SK-N-SH (cell line): ENCODE data around the gene ABCA8. TPM values are rescaled to one million over a fixed set of nuclear protein-coding genes. Genes with fewer than 3 reads are reported as not detected.

Experiments
- CTCF ChIA-PET: fragments of 300-600, 350-600 bp; formaldehyde crosslinking; extraction: SDS; loops from one replicate; lab custom pipeline; 2021; lab: Yijun Ruan, JAX
- POLR2A ChIA-PET: fragments of 350-600 bp; sonication (Branson Sonifier 250); formaldehyde crosslinking; extraction: SDS; loops from one replicate; lab custom pipeline; 2020; ENCODE audit warnings: antibody characterized with exemption, inconsistent platforms; lab: Yijun Ruan, JAX
- DNase-seq: peaks from one replicate; pipeline ENCODE4 v3.0.0; 2012
- H2AFZ ChIP-seq: fragments of 200-600 bp; sonication (generic); 2 replicates; pipeline ENCODE4 v1.8.1; 2016; ENCODE audit warnings: antibody characterized with exemption, mild to moderate bottlenecking, low read depth
- H3F3A ChIP-seq: fragments of 200-600 bp; sonication (generic); replicated peaks from 2 replicates; pipeline ENCODE3; 2016; ENCODE audit warnings: antibody characterized with exemption, mild to moderate bottlenecking; ENCODE audit not compliant: insufficient read depth
- H3K27ac ChIP-seq, 2 experiments: fragments of 200-500 bp in 1 of 2; fragments of 200-600 bp in 1 of 2; sonication (Bioruptor generic) in 1 of 2; sonication (generic), shearing (Covaris generic) in 1 of 2; 2 replicates each; pipeline versions ENCODE4 v1.5.1 to v1.6.1; 2014 to 2016; ENCODE audit warnings: low read depth in 2 of 2, inconsistent platforms in 1 of 2, low read length in 1 of 2, mild to moderate bottlenecking in 1 of 2, mixed read lengths in 1 of 2
- H3K27me3 ChIP-seq: fragments of 200-600 bp; sonication (generic), shearing (Covaris generic); 2 replicates; pipeline ENCODE4 v1.6.1; 2016; ENCODE audit warnings: mixed run types; ENCODE audit not compliant: insufficient read depth
- H3K36me3 ChIP-seq, 2 experiments: fragments of 200-500 bp in 1 of 2; fragments of 200-600 bp in 1 of 2; sonication (Bioruptor generic) in 1 of 2; sonication (generic) in 1 of 2; replicated peaks in 1 of 2; 2 replicates each; pipeline versions ENCODE3 to v1.5.1; 2014 to 2016; ENCODE audit warnings: low read length in 1 of 2, mild to moderate bottlenecking in 1 of 2; ENCODE audit not compliant: insufficient read depth in 2 of 2, control insufficient read depth in 1 of 2
- H3K4me1 ChIP-seq, 2 experiments: fragments of 200-500 bp in 1 of 2; fragments of 200-600 bp in 1 of 2; sonication (Bioruptor generic) in 1 of 2; sonication (generic), shearing (Covaris generic) in 1 of 2; 2 replicates each; pipeline versions ENCODE4 v1.5.1 to v1.6.1; 2014 to 2016; ENCODE audit warnings: low read depth in 1 of 2, low read length in 1 of 2, mixed run types in 1 of 2; ENCODE audit not compliant: insufficient read depth in 2 of 2, control insufficient read depth in 1 of 2
- H3K4me2 ChIP-seq: fragments of 200-600 bp; sonication (generic), shearing (Covaris generic); 2 replicates; pipeline ENCODE4 v1.6.1; 2017; ENCODE audit warnings: mixed run types
- H3K4me3 ChIP-seq, 2 experiments: fragments of 200-500 bp in 1 of 2; fragments of 200-600 bp in 1 of 2; sonication (Bioruptor generic) in 1 of 2; sonication (generic), shearing (Covaris generic) in 1 of 2; 2 replicates each; pipeline versions ENCODE4 v1.5.1 to v1.8.1; 2014 to 2016; ENCODE audit warnings: low read depth in 2 of 2, inconsistent platforms in 1 of 2, low read length in 1 of 2, mild to moderate bottlenecking in 1 of 2, mixed read lengths in 1 of 2, moderate library complexity in 1 of 2
- H3K79me2 ChIP-seq: fragments of 200-600 bp; sonication (generic); 2 replicates; pipeline ENCODE4 v1.8.1; 2017; ENCODE audit warnings: mild to moderate bottlenecking; ENCODE audit not compliant: insufficient read depth
- H3K9ac ChIP-seq: fragments of 200-600 bp; sonication (generic); 2 replicates; pipeline ENCODE4 v1.6.1; 2017; ENCODE audit warnings: mixed run types
- H3K9me2 ChIP-seq: fragments of 200-600 bp; sonication (generic); 2 replicates; pipeline ENCODE4 v1.6.1; 2017; ENCODE audit warnings: mixed run types
- H3K9me3 ChIP-seq: fragments of 200-600 bp; sonication (generic); 2 replicates; pipeline ENCODE4 v1.6.1; 2017; ENCODE audit warnings: mixed run types, mild to moderate bottlenecking, moderate library complexity
- H4K20me1 ChIP-seq: fragments of 200-600 bp; sonication (generic); 2 replicates; pipeline ENCODE4 v1.6.1; 2017; ENCODE audit warnings: mild to moderate bottlenecking, mixed run types; ENCODE audit not compliant: insufficient read depth
- FOXJ3 ChIP-seq: sonication (generic); formaldehyde crosslinking; IDR thresholded peaks from 2 replicates; pipeline ENCODE4 v1.5.1; 2020; ENCODE audit warnings: mild to moderate bottlenecking, missing genetic modification reagents
- FOXM1 ChIP-seq: IDR thresholded peaks from 2 replicates; pipeline ENCODE4 v1.4.0; 2012; ENCODE audit warnings: low read depth, mild to moderate bottlenecking
- GATA2 ChIP-seq: sonication (generic); formaldehyde crosslinking; IDR thresholded peaks from 2 replicates; pipeline ENCODE4 v1.5.0; 2020; ENCODE audit warnings: mild to moderate bottlenecking, missing genetic modification reagents
- PBX3 ChIP-seq: IDR thresholded peaks from 2 replicates; pipeline ENCODE4; 2012
- RAD21 ChIP-seq: IDR thresholded peaks from 2 replicates; pipeline ENCODE4 v1.6.1; 2012; ENCODE audit warnings: mild to moderate bottlenecking, low read length
- RFX5 ChIP-seq: IDR thresholded peaks from 2 replicates; pipeline ENCODE4 v1.6.1; 2012; ENCODE audit warnings: mild to moderate bottlenecking, improper control_type of control experiment, low read length
- RXRA ChIP-seq: IDR thresholded peaks from 2 replicates; pipeline ENCODE4 v1.4.0; 2012; ENCODE audit warnings: low read depth, mild to moderate bottlenecking, borderline replicate concordance
- SIN3A ChIP-seq: IDR thresholded peaks from 2 replicates; pipeline ENCODE4 v1.6.1; 2012; ENCODE audit warnings: low read depth, mild to moderate bottlenecking, low read length, moderate library complexity, borderline replicate concordance
- TAF1 ChIP-seq: IDR thresholded peaks from 2 replicates; pipeline ENCODE4 v1.6.1; 2012; ENCODE audit warnings: low read depth, mild to moderate bottlenecking, low read length, moderate library complexity, borderline replicate concordance
- USF2 ChIP-seq: fragments of 150-350 bp; IDR thresholded peaks from 2 replicates; pipeline ENCODE4 v1.6.1; 2017; ENCODE audit warnings: antibody characterized with exemption, low read length, low read depth, borderline replicate concordance
- WGBS: methylation state at CpG from one replicate; pipeline ENCODE4 v1.1.6; 2017; ENCODE audit warnings: low lambda C conversion rate; 5-methylcytosine and 5-hydroxymethylcytosine counted together
- polyA plus RNA-seq, 3 experiments: library from polyadenylated mRNA; depleted of rRNA; stranded (reverse); fragments of >200 nt; gene quantifications; 2 replicates each; pipeline ENCODE4 v1.2.3, GENCODE V29; 2012
- TF ChIP-seq, protein P1 (sequence below): IDR thresholded peaks from 2 replicates; pipeline ENCODE4 v1.6.1; 2012; ENCODE audit warnings: mild to moderate bottlenecking, low read depth, low read length, moderate library complexity

The ABCA8 gene
- polyA plus RNA-seq, 1 of the 3 experiments (the other 2 are of a cell fraction): 2.3 TPM

DNA sequence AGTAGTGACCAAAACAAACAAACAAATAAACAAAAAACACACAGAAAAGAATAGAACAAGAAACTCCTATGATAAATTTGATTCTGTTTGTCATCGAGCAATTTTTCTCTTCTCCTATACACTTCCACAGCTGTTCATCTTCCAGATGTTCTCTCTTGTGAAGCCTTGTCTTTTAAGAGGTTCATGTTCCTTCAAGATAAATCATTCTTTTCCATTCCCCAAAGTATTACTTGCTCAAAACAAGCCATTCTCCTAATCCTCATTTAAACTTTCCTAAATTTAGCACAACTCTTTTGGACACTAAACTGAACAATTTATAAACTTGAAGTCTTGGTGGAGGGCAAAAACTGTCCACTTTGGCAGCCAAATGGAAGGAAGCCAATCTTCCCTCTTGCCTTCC lies 103.3 kb downstream of the ABCA8 start:
- H3K9ac ChIP-seq: no peak overlapping the region
- H3K4me2 ChIP-seq: no peak overlapping the region
- POLR2A ChIA-PET: no interaction called here
- no peaks in the 10 kb centered on the region for H4K20me1 ChIP-seq
- no peaks in the 10 kb centered on the region for H3K4me1 ChIP-seq
- DNase-seq: no peak
- 23% methylated on average over 1 of the region's 1 CpG for WGBS
- CTCF ChIA-PET: interaction anchor here (1.3 kb wide), 1 partner anchor 11 kb away, joined by 3 read pairs; no protein-coding TSS in a partner anchor
- H3K36me3 ChIP-seq: no peaks in the 10 kb centered on the region
- TF ChIP-seq FOXM1: no peak
- TF ChIP-seq RFX5: no peak
- no peak for TF ChIP-seq RXRA
- no peak for TF ChIP-seq RAD21
- no peak for TF ChIP-seq SIN3A
- no peak for TF ChIP-seq USF2
- no peak for TF ChIP-seq GATA2 (CRISPR knock-in tag)
- no peak for TF ChIP-seq PBX3
- no peak for TF ChIP-seq FOXJ3 (CRISPR knock-in tag)
- TF ChIP-seq, protein P1, sequence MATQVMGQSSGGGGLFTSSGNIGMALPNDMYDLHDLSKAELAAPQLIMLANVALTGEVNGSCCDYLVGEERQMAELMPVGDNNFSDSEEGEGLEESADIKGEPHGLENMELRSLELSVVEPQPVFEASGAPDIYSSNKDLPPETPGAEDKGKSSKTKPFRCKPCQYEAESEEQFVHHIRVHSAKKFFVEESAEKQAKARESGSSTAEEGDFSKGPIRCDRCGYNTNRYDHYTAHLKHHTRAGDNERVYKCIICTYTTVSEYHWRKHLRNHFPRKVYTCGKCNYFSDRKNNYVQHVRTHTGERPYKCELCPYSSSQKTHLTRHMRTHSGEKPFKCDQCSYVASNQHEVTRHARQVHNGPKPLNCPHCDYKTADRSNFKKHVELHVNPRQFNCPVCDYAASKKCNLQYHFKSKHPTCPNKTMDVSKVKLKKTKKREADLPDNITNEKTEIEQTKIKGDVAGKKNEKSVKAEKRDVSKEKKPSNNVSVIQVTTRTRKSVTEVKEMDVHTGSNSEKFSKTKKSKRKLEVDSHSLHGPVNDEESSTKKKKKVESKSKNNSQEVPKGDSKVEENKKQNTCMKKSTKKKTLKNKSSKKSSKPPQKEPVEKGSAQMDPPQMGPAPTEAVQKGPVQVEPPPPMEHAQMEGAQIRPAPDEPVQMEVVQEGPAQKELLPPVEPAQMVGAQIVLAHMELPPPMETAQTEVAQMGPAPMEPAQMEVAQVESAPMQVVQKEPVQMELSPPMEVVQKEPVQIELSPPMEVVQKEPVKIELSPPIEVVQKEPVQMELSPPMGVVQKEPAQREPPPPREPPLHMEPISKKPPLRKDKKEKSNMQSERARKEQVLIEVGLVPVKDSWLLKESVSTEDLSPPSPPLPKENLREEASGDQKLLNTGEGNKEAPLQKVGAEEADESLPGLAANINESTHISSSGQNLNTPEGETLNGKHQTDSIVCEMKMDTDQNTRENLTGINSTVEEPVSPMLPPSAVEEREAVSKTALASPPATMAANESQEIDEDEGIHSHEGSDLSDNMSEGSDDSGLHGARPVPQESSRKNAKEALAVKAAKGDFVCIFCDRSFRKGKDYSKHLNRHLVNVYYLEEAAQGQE: no peak
- no peak for TF ChIP-seq TAF1
- no peaks in the 10 kb centered on the region for H3F3A ChIP-seq
- H3K9me3 ChIP-seq: no peaks in the 10 kb centered on the region
- no peak overlapping the region for H3K4me3 ChIP-seq
- no peak overlapping the region for H2AFZ ChIP-seq
- 0 out of 2 replicates have a peak, but pooled peaks cover 4% of the 10 kb centered on the region for H3K27me3 ChIP-seq
- no peak overlapping the region for H3K27ac ChIP-seq
- no peaks in the 10 kb centered on the region for H3K9me2 ChIP-seq
- H3K79me2 ChIP-seq: no peaks in the 10 kb centered on the region
